Naive thymus-derived CD4-positive, alpha-beta T cell (primary cell): ENCODE measurements around the gene DIS3L2. TPM values are rescaled to one million over a fixed set of nuclear protein-coding genes. Genes with fewer than 3 reads are reported as not detected.
"Not testable (repeated sequence)": the region's sequence is repeated elsewhere in the genome, so short reads cannot be mapped to it uniquely, and the experiment has no call there.

Experiments
- ATAC-seq: fragments of 150-1000 bp; cut with Tn5 transposase; 2 replicates; pipeline ENCODE4 v1.10.0; 2021; ENCODE audit warnings: mild to moderate bottlenecking, moderate library complexity
- CTCF ChIA-PET: fragments of 350-600 bp; sonication (Branson Sonifier 250); formaldehyde crosslinking; loops from one replicate; lab custom pipeline; 2021; ENCODE audit warnings: antibody characterized with exemption; lab: Charles Lee
- POLR2A ChIA-PET: fragments of 350-600 bp; sonication (Branson Sonifier 250); formaldehyde crosslinking; loops from one replicate; lab custom pipeline; 2021; ENCODE audit warnings: antibody characterized with exemption, inconsistent platforms; lab: Charles Lee
- DNase-seq, 9 donors: peaks; one replicate each; pipeline versions ENCODE4 v3.0.0 to v3.0.0-alpha.2; 2020 to 2022; ENCODE audit warnings: mixed read lengths in 1 of 9
- H3K27ac ChIP-seq: one replicate; pipeline ENCODE4 v1.7.0; 2013; ENCODE audit warnings: mild to moderate bottlenecking, low read depth, low read length, moderate library complexity
- H3K27me3 ChIP-seq, 2 donors: one replicate each; pipeline ENCODE4 v1.7.0; 2013; ENCODE audit warnings: low read length in 2 of 2, mild to moderate bottlenecking in 2 of 2, moderate library complexity in 2 of 2; ENCODE audit not compliant: control insufficient read depth in 2 of 2, insufficient read depth in 2 of 2
- H3K36me3 ChIP-seq, 3 experiments: 1 replicate in 2 of 3; 2 replicates in 1 of 3; pipeline ENCODE4 v1.7.0; 2013; ENCODE audit warnings: low read length in 3 of 3, mild to moderate bottlenecking in 3 of 3, moderate library complexity in 1 of 3; ENCODE audit not compliant: insufficient read depth in 3 of 3, control insufficient read depth in 2 of 3
- H3K4me1 ChIP-seq, 2 donors: one replicate each; pipeline ENCODE4 v1.7.0; 2013; ENCODE audit warnings: low read length in 2 of 2, mild to moderate bottlenecking in 2 of 2, moderate library complexity in 1 of 2; ENCODE audit not compliant: control insufficient read depth in 2 of 2, insufficient read depth in 2 of 2
- H3K4me3 ChIP-seq: 2 replicates; pipeline ENCODE4 v1.7.0; 2013; ENCODE audit warnings: mild to moderate bottlenecking, low read length
- H3K9me3 ChIP-seq, 3 experiments: 1 replicate in 2 of 3; 2 replicates in 1 of 3; pipeline ENCODE4 v1.7.0; 2013; ENCODE audit warnings: low read length in 3 of 3; ENCODE audit not compliant: control insufficient read depth in 2 of 3
- H3K27ac Mint-ChIP-seq, 9 donors: one replicate each; pipeline ENCODE4 v1.8.0; 2020 to 2022; ENCODE audit warnings: mixed read lengths in 9 of 9, mild to moderate bottlenecking in 8 of 9, moderate library complexity in 5 of 9, inconsistent platforms in 2 of 9
- H3K27me3 Mint-ChIP-seq, 5 donors: one replicate each; pipeline ENCODE4 v1.8.0; 2021 to 2022; ENCODE audit warnings: mixed read lengths in 5 of 5, mild to moderate bottlenecking in 1 of 5
- H3K36me3 Mint-ChIP-seq, 5 donors: one replicate each; pipeline ENCODE4 v1.8.0; 2020 to 2022; ENCODE audit warnings: mixed read lengths in 5 of 5, mild to moderate bottlenecking in 3 of 5, inconsistent platforms in 1 of 5
- H3K4me1 Mint-ChIP-seq, 7 donors: one replicate each; pipeline ENCODE4 v1.8.0; 2020 to 2022; ENCODE audit warnings: mixed read lengths in 7 of 7, mild to moderate bottlenecking in 3 of 7, inconsistent platforms in 1 of 7
- H3K4me3 Mint-ChIP-seq, 10 donors: one replicate each; pipeline ENCODE4 v1.8.0; 2020 to 2022; ENCODE audit warnings: mild to moderate bottlenecking in 10 of 10, mixed read lengths in 10 of 10, moderate library complexity in 6 of 10, inconsistent platforms in 2 of 10
- H3K9me3 Mint-ChIP-seq, 11 donors: one replicate each; pipeline ENCODE4 v1.8.0; 2020 to 2022; ENCODE audit warnings: mixed read lengths in 11 of 11, mild to moderate bottlenecking in 4 of 11, inconsistent platforms in 1 of 11, moderate library complexity in 1 of 11
- intact Hi-C, 2 donors: fragments of 100-400 bp; cut with micrococcal nuclease; formaldehyde crosslinking; loops; one replicate each; pipeline ENCODE4 v1.15.1; 2023
- polyA plus RNA-seq, 2 donors: library from polyadenylated mRNA; unstranded; fragments of 300-500 nt; fragmentation: Illumina TruSeq; gene quantifications; one replicate each; pipeline ENCODE4 v1.2.3, GENCODE V29; 2021
- total RNA-seq, 6 experiments: library from RNA in 5 of 6; stranded (reverse) in 5 of 6; gene quantifications; 1 replicate in 5 of 6; 2 replicates in 1 of 6; pipeline ENCODE4 v1.2.3 and lab custom pipeline; 2021 to 2026

DIS3L2 gene
- total and polyA plus RNA-seq, 7 experiments from 2014 or later, result 17.9 to 78.4 (median 59.7) TPM

DNA sequence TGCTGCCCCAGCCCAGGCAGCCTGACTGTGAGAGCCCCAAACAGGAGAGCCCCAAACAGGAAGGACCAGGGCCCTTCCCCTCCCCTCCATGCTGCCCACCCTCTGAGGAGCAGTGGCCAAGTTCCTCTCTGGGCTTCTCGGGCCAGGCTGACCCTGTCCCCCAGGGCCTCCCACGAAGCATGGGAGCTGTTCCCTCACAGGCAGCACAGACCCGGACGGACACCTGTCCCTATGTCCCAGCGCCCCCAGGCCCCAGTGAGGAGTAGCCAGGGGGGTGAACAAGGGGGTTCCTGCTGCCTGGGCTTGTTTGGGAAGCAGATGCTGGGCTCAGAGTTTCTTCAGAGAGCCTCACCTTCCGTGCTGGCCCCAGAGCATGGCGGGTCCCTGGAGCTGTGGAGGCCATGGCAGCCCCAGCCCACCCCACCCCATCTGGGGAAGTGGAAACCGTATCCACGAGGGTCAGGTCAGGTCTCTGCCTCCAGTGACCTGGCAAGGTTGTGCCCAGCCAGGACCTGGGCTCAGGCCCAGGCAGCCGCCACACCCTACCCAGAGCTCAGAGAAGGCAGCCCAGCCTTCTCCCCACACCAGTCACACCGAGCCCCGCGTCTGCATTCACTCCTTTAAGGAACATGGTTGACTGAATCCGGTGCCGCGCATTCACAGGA lies 376.7 kb downstream of the DIS3L2 start:
- not testable (repeated sequence) for DNase-seq

DNA sequence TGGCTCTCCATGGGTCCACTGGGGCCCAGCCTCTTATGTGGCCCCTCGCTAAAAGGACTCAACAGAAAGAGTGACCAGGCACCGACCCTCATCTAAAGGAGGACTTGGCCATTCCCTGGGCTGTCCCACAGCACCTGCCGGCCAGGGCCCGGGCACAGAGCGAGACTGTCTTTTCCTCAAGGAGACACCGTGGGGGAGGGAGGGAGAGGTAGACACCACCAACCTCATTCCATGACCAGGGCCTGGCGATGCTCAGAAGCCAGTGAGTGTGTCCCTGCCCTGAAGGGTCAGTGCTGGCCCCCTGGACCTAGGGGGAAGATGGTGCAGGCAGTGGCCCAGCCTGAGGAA lies 377.2 kb downstream of the DIS3L2 start:
- intact Hi-C loops, result no loop called here
- H3K4me1 Mint-ChIP-seq, result peaks cover 0 to 13% (median 6%) of the 10 kb centered on the region in 7 donors
- POLR2A ChIA-PET, result no interaction called here

More for the DNA sequence above, 376.7 kb downstream of the DIS3L2 start:
- intact Hi-C loops, H3K27me3 ChIP-seq, H3K27me3 Mint-ChIP-seq, H3K4me1 ChIP-seq, CTCF ChIA-PET, H3K4me3 Mint-ChIP-seq, H3K9me3 ChIP-seq, H3K36me3 Mint-ChIP-seq, H3K9me3 Mint-ChIP-seq, ATAC-seq, H3K4me3 ChIP-seq, H3K27ac ChIP-seq, POLR2A ChIA-PET, H3K4me1 Mint-ChIP-seq: not testable (repeated sequence)
- H3K27ac Mint-ChIP-seq, result peak overlapping the region in 2 of 9 donors; percentile 24 to 46
- peaks cover 0 to 13% (median 0%) of the 10 kb centered on the region in 3 experiments for H3K36me3 ChIP-seq

DNA sequence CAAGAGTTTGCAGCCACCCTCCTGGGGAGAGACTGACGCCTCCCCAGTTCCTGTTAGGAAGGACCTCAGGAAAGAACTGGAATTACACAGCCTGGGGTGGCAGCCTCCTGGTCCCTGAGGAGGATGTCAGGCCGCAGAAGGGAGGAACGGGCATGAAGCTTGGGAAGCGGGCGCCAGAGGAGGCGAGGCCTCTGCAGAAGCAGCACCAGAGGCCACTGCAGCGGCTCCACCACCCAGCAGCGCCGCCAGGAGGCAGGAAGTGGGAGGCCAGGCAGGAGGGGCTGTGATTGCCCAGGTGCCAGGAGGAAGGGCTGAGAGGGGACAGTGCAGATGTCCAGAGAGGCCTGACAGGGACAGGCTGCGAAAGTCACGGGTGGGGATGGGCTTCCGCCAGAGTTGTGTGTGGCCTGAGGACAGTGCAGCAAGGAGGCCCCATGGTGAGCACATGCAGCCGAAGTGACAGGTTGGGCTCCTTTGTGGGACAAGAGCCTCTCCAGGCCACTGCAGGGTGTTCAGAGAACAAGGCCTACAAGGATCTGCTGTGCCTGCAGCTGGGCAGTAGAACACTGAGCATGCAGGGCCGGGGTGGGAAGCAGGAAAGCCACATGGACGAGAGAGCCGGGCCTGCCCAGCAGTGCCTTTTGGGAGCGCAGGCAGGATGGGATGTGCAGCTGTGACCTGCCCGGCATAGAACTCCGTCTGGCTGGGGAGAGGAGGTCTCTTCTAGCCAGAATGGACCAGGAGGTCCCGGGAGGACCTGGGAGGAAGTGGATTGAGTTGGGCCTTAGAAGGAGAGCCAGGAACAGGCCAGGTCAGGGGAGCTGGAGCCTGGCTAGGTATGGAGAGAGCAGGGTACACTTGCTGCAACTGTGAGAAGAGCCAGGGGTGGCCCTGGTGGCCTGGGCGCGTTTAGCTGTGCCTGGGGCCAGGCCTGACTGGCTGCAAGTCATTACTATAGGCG lies 377.9 kb downstream of the DIS3L2 start:
- intact Hi-C loops, result loop anchor here in 1 of 2 donors (5.0 kb wide), 1 partner anchor 103 kb away; no protein-coding TSS in a partner anchor
- peak overlapping the region in 4 of 9 donors; percentile 7 to 54 (median 50) for H3K27ac Mint-ChIP-seq

More for the DNA sequence above, 377.2 kb downstream of the DIS3L2 start:
- peaks cover 0 to 13% (median 0%) of the 10 kb centered on the region in 3 experiments for H3K36me3 ChIP-seq
- H3K27ac ChIP-seq, result no peak overlapping the region
- Mint-ChIP-seq H3K9me3 (peaks cover 0 to 3% (median 0%) of the 10 kb centered on the region in 11 donors), H3K4me3 (no peak overlapping the region), H3K27ac (peak overlapping the region in 2 of 9 donors; percentile 24 to 46), H3K36me3 (peaks cover 0 to 3% (median 0%) of the 10 kb centered on the region in 5 donors), H3K27me3 (peaks cover 0 to 4% (median 0%) of the 10 kb centered on the region in 5 donors)
- no peaks in the 10 kb centered on the region for H3K27me3 ChIP-seq
- no peaks in the 10 kb centered on the region for H3K9me3 ChIP-seq
- H3K4me3 ChIP-seq, result no peak overlapping the region
- no peaks in the 10 kb centered on the region for H3K4me1 ChIP-seq
- no peak for ATAC-seq
- DNase-seq, result no peak
- CTCF ChIA-PET, result no interaction called here

DNA sequence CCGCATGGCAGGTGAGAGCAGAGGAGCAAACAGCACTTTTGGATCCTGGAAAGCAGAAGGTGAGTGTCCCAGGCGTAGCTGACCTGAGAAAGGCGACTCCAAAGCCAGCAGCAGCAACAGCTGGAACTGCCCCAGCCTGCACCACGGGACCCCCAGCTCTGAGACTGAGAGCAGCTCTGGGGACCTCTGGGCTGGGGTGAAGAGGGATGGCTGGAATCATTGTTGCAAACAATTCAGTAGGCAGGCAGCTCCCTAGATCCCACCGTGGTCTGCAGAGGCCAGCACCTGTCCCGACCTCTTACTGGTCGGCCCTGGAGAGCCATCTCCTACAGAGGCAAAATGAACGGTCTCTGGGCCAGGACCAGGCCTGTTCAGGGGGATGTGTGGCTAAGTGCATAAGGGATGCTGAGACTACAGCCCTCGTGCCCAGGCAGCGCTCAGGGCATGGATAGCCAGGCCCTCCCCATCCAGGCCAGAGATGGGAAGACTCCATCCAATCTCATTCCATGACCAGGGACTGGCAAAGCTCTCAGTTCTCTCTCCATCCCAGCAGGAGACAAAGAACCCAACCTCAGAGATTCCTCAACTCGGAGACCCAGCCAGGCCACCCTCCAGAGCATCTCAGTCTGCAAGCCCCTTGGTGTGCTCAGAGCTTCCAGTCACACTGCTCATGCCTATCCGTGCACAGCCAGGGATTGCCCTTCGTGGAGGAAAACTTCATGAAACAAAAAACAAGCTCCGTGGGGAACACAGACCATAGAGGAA lies 378.8 kb downstream of the DIS3L2 start:
- no peak for DNase-seq
- Mint-ChIP-seq H3K27me3 (peaks cover 0 to 4% (median 0%) of the 10 kb centered on the region in 5 donors), H3K4me1 (peaks cover 0 to 24% (median 6%) of the 10 kb centered on the region in 7 donors), H3K27ac (peak overlapping the region in 1 of 9 donors; percentile 54), H3K9me3 (peaks cover 0 to 3% (median 0%) of the 10 kb centered on the region in 11 donors), H3K36me3 (peaks cover 0 to 3% (median 0%) of the 10 kb centered on the region in 5 donors), H3K4me3 (no peak overlapping the region)
- intact Hi-C loops, result loop anchor here in 1 of 2 donors (5.0 kb wide), 1 partner anchor 102 kb away; no protein-coding TSS in a partner anchor
- Histone ChIP-seq H3K9me3 (no peaks in the 10 kb centered on the region), H3K36me3 (peaks cover 0 to 7% (median 0%) of the 10 kb centered on the region in 3 experiments), H3K27ac (no peak overlapping the region), H3K4me3 (no peak overlapping the region), H3K27me3 (no peaks in the 10 kb centered on the region), H3K4me1 (no peaks in the 10 kb centered on the region)
- POLR2A ChIA-PET, result no interaction called here
- CTCF ChIA-PET, result interaction anchor here (1.0 kb wide), 1 partner anchor 487 kb away, joined by 3 read pairs; no protein-coding TSS in a partner anchor
- ATAC-seq, result no peak

More for the DNA sequence above, 377.9 kb downstream of the DIS3L2 start:
- Histone ChIP-seq H3K4me1 (no peaks in the 10 kb centered on the region), H3K9me3 (no peaks in the 10 kb centered on the region), H3K27ac (no peak overlapping the region), H3K27me3 (no peaks in the 10 kb centered on the region), H3K4me3 (no peak overlapping the region), H3K36me3 (peaks cover 0 to 7% (median 0%) of the 10 kb centered on the region in 3 experiments)
- H3K4me1 Mint-ChIP-seq, result peaks cover 0 to 20% (median 6%) of the 10 kb centered on the region in 7 donors
- ChIA-PET CTCF (no interaction called here), POLR2A (no interaction called here)
- H3K36me3 Mint-ChIP-seq, result peaks cover 0 to 3% (median 0%) of the 10 kb centered on the region in 5 donors
- ATAC-seq, result no peak
- no peak for DNase-seq
- H3K4me3 Mint-ChIP-seq, result peak overlapping the region in 1 of 10 donors; percentile 23
- peaks cover 0 to 4% (median 0%) of the 10 kb centered on the region in 5 donors for H3K27me3 Mint-ChIP-seq
- H3K9me3 Mint-ChIP-seq, result peaks cover 0 to 3% (median 0%) of the 10 kb centered on the region in 11 donors

DNA sequence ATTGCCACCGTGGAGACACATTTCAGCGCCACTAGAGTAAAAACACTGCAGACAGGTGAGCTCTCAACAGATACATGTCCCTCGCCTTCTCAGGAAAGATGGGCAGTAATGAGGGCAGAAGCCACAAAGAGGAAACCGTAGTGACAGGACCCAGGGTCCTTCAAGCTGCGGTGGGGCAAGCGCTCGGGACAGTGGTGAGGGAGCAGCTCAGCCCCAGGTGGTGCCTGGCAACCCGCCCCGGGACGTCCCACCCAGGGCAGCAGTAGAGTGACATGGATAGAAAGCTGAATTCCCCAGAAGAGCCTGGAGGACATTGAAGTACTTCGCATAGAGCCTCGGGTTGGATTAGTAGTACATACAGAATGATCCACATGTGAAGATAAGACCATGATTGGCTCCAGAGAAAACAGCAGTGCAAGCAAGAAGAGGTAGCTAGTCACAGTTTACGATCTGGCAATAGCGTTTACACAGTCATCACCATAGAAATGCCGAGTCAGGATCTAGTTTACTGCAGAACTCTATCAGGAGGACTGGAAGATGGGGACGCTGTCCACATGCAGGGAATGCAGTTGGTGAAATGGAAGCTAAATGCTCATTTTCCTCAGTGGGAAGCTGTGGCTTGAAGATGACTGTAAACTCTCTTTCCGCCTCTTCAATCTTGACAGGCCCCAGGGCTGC lies 379.7 kb downstream of the DIS3L2 start:
- DNase-seq (no peak), ATAC-seq (no peak)
- Histone ChIP-seq H3K36me3 (peaks cover 0 to 3% (median 0%) of the 10 kb centered on the region in 3 experiments), H3K4me1 (no peaks in the 10 kb centered on the region), H3K27ac (no peak overlapping the region), H3K4me3 (no peak overlapping the region), H3K9me3 (no peaks in the 10 kb centered on the region), H3K27me3 (no peaks in the 10 kb centered on the region)
- ChIA-PET POLR2A (no interaction called here), CTCF (interaction anchor here (0.6 to 1.0 kb wide), 2 partner anchors 488 to 982 kb away, joined by 3 to 5 read pairs; no protein-coding TSS in a partner anchor)
- Mint-ChIP-seq H3K4me1 (peaks cover 0 to 24% (median 6%) of the 10 kb centered on the region in 7 donors), H3K4me3 (no peak overlapping the region), H3K9me3 (peaks cover 0 to 3% (median 0%) of the 10 kb centered on the region in 11 donors), H3K27me3 (peaks cover 0 to 6% (median 0%) of the 10 kb centered on the region in 5 donors), H3K27ac (no peak overlapping the region), H3K36me3 (peaks cover 0 to 3% (median 0%) of the 10 kb centered on the region in 5 donors)
- intact Hi-C loops, result loop anchor here in 1 of 2 donors (5.0 kb wide), 1 partner anchor 101 kb away; no protein-coding TSS in a partner anchor
